Subcutaneous adipose tissue (tissue), 4 donors: ENCODE data around the gene FSTL3. TPM values are rescaled to one million over a fixed set of nuclear protein-coding genes. Genes with fewer than 3 reads are reported as not detected.

ENCODE experiments used
- total RNA-seq, 4 donors: library from RNA; depleted of rRNA; stranded (reverse); fragments of >200 nt; gene quantifications; one replicate each; pipeline ENCODE4 v1.1.0, GENCODE V29; 2016
- TF ChIP-seq, protein P1 (sequence below): fragments of 450-650 bp; IDR thresholded peaks from one replicate; pipeline ENCODE4 v1.5.1; 2016; ENCODE audit warnings: low read depth, mild to moderate bottlenecking, control low read depth, antibody characterized with exemption, moderate library complexity

FSTL3 gene
- total RNA-seq, 4 donors from 2014 or later: 54.5 to 124 (median 91.4) TPM

DNA sequence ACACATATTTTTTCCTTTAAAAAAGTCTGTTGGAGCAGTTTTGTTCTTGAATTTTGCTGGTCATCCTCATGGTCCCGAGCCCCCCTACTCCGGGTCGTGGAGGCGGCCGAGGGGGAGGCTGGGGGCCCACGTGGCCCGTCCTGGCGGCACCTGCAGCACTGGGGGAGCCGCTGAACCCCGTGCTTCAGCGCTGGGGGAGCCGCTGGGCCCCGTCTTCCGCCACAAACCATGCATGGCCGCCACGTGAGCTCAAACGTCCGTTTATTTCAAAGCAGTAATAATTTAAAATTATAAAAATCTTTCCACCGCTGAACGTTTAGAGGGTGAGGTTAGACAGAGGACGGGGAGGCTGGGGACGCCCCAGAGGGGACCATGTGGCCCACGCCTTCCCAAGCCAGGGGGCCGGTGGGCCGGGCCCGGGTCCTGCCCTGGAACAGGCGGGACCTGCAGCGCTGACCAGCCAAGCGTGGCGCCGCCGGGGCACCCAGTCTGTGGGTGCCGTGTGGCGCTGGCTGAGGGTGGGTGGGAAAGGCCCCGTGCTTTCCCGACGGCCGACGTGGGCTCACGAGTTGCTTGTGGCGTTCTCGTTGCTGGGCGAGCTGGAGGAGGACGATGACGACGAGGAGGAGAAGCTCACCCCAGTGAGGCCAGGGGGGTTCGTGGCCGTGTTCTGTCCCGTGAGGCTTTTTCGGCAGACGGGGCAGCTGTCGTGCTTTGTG lies 28.5 kb upstream of the FSTL3 start:
- TF ChIP-seq, protein P1, sequence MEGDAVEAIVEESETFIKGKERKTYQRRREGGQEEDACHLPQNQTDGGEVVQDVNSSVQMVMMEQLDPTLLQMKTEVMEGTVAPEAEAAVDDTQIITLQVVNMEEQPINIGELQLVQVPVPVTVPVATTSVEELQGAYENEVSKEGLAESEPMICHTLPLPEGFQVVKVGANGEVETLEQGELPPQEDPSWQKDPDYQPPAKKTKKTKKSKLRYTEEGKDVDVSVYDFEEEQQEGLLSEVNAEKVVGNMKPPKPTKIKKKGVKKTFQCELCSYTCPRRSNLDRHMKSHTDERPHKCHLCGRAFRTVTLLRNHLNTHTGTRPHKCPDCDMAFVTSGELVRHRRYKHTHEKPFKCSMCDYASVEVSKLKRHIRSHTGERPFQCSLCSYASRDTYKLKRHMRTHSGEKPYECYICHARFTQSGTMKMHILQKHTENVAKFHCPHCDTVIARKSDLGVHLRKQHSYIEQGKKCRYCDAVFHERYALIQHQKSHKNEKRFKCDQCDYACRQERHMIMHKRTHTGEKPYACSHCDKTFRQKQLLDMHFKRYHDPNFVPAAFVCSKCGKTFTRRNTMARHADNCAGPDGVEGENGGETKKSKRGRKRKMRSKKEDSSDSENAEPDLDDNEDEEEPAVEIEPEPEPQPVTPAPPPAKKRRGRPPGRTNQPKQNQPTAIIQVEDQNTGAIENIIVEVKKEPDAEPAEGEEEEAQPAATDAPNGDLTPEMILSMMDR: no peak

DNA sequence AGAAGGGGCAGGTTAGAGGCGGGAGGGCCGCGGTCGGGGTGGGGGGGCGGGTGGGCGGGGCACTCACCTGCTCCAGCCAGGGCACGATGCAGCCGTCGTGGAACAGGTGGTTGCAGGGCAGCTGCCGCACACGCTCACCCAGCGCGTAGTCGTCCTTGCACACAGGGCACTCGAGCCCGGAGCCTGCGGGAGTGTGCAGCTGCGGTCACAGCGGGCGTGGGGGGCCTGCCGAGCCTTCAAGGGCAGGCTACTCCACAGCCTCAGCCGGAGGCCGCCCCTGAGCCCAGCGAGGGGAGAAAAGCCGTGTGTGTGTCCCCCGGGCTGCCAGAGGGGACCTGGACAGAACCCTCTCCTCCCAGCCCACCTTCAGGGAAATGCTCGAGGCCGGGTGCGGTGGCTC lies 27.9 kb upstream of the FSTL3 start:
- TF ChIP-seq, protein P1: no peak

DNA sequence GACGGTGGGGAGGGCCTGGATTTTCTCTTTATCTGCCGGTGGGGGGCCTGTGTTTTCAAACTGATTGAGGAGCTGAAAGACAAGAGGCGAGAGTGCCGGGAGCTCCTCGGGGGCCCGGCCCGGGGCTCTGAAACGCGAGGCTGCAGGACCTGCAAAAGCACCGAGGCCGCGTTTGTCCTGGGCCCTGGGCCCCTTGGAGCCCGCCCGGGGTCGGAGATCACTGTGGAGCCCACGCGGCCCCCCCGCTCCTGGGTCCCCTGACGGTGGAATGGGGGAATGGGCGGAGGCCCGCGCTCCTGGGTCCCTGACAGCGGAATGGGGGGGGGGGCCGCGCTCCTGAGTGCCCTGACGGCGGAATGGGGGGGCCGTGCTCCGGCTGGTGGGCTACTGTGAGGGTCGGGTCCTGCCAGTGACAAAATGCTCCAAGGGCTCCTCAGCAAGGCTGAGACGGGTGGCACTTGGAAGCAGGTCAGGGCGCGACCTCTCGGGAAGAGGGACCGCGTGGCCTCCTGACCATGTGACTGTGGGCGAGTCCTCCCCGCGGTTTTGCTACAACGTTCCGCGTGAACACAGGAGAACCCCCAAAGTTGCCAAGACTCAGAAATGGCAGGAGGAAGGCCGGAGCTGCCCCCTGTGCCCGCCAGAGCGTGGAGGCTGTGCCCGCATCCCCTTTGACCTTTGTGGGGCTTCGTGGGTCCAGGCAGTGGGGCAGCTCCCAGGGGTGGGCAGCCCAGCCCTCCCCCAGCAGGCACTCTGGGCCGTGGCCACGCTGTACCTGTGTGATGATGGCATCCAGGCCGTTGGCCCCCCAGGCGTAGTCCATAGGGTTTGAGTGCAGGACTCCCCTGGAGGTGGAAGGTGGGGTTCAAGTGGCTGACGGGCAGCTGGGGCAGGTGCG lies 27.0 kb upstream of the FSTL3 start:
- TF ChIP-seq, protein P1: no peak

DNA sequence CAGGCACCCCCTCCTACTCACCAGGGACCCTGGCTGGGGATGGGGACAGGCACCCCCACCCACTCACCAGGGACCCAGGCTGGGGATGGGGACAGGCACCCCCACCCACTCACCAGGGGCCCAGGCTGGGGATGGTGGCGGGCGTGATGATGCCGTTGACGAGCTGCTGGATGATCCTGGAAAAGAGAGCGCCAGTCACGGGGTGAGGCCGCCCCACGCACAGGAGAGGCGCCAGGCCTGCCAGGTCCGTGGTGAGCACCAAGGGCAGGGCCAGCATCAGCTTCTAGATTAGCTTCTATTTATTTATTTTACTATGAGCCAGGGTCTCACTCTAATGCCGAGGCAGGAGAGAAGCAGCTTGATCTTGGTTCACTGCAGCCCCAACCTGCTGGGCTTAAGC lies 26.1 kb upstream of the FSTL3 start:
- TF ChIP-seq, protein P1: no peak

DNA sequence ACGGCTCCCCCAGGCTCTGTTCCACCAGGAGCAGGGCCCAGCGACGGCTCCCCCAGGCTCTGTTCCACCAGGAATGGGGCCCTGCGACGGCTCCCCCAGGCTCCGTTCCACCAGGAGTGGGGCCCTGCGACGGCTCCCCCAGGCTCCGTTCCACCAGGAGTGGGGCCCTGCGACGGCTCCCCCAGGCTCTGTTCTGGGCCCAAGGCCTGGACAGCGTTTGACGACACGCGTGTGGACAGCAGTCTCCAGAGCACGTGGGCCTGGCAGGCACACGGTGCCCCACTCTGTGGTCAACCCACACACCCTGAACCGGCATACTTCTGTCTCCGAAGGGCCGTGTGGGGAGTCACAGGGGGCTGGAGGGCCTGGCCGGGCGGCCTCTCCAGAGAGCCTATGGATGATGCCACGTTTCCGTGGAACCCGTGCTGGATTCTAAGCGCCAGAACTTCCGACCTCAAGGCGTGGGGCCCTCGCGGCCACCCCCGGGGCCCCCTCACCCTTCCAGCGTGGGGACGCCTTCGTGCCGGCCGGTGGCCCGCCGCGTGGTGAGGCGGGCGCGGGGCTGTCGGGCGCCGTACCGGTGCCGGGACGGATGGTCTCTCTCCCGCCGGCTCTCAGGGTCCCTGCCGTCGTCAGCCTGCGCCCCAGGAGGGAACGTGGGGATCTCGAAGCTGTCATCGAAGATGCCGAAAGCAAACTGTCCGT lies 24.9 kb upstream of the FSTL3 start:
- TF ChIP-seq, protein P1: no peak

DNA sequence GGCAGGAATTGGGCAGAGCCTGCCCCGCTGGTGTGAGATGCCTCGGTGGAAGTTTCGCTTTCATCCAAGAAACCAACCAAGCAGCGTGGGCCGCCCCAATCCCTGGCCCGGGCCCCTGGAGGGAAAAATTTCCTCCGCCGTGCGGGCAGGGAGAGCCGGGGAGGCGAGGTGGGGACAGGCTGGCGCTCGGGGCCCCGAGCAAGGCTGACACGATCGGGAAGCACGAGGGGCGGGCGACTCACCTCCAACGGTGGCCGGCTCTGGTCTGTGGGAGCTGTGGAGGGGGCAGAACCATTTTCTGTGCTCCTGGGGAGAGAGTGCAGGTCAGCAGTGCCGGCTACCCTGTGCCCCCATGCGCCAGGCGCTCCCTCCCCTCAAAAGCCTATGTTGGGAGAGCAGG lies 24.2 kb upstream of the FSTL3 start:
- TF ChIP-seq, protein P1: no peak
